ENCODE results near the gene CXADR.

DNA sequence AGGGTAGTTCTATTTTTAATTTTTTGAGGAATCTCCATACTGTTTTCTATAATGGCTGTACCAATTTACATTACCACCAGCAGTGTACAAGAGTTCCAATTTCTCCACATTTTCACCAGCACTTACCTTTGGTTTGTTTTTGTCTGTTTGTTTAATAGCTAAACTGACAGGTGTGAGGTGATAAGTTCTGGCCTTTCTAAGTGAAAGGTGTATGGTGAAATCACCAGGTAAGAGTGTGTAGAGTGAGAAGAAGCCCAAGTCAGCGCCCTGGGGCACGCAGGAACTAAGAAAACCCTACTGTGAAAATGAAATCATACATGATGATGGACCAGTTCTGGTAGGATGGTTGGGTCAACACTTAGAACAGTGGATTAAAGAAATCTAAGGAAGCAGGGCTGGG, 65.3 kb downstream of the CXADR start:
- TF ChIP-seq LEF1 (IDR thresholded peaks at IDR 0.05; ENCODE audit: borderline replicate concordance) = no peak
- TF ChIP-seq ELF4 (IDR thresholded peaks at IDR 0.05) = no peak
- TF ChIP-seq BHLHE40 (IDR thresholded peaks at IDR 0.05; ENCODE audit: borderline replicate concordance) = no peak
- TF ChIP-seq NFRKB (IDR thresholded peaks at IDR 0.05) = no peak
- no peak for TF ChIP-seq TARDBP (IDR thresholded peaks at IDR 0.05)

Data from HEK293T (cell line).